GM06990 (cell line): ENCODE measurements around the gene SETMAR.

Source experiments
- DNase-seq: peaks from one replicate; pipeline ENCODE4 v3.0.0-alpha.2; 2011; ENCODE audit not compliant: insufficient read length; ENCODE audit errors: extremely low read depth
- H3K27me3 ChIP-seq: replicated peaks from 2 replicates; pipeline ENCODE4 v1.6.0; 2011; ENCODE audit warnings: low read length; ENCODE audit not compliant: control insufficient read depth, insufficient read depth
- H3K36me3 ChIP-seq: 2 replicates; pipeline ENCODE4 v1.5.1; 2011; ENCODE audit warnings: low read length; ENCODE audit not compliant: control insufficient read depth, insufficient read depth
- H3K4me3 ChIP-seq: replicated peaks from 2 replicates; pipeline ENCODE4 v1.5.1; 2011; ENCODE audit warnings: low read depth, mild to moderate bottlenecking, control low read depth, low read length
- CTCF ChIP-seq: IDR thresholded peaks from 2 replicates; pipeline ENCODE4 v1.5.1; 2011; ENCODE audit warnings: low read length, control low read depth, mild to moderate bottlenecking, inconsistent platforms; ENCODE audit not compliant: insufficient read depth, poor library complexity, severe bottlenecking

SETMAR gene

GRCh38 chr3:4341336-4341675 lies 38.1 kb downstream of the SETMAR start:
- Histone ChIP-seq H3K36me3 (no peaks in the 10 kb centered on the region), H3K27me3 (no peaks in the 10 kb centered on the region), H3K4me3 (no peak overlapping the region)
- no peak for TF ChIP-seq CTCF
- DNase-seq, result no peak

DNA sequence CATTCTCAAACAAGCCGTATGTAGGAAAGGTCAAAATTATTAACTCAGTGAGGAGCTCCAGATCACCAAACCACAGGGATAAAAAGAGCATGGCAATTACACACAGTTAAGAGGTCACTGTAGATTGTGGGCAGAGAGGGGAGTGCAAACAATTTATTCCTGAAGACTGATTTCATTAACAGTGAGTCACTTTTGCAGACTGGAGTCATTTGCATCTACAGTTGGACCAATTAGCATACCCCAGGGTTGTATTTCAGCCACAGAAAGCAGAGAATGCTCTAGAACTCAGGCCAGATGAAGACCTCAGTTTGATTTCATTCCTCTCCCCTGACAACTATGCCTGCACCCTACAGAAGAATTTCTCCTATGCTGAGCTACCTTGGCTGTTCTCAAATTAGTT lies 40.1 kb downstream of the SETMAR start:
- no peak for TF ChIP-seq CTCF
- no peaks in the 10 kb centered on the region for H3K36me3 ChIP-seq
- no peak overlapping the region for H3K4me3 ChIP-seq
- no peaks in the 10 kb centered on the region for H3K27me3 ChIP-seq
- DNase-seq, result no peak

GRCh38 chr3:4350789-4351163 lies 47.6 kb downstream of the SETMAR start:
- peak; percentile 68 for TF ChIP-seq CTCF
- no peaks in the 10 kb centered on the region for H3K27me3 ChIP-seq
- peak overlapping the region; percentile 36 for H3K4me3 ChIP-seq
- no peak for DNase-seq
- no peaks in the 10 kb centered on the region for H3K36me3 ChIP-seq

DNA sequence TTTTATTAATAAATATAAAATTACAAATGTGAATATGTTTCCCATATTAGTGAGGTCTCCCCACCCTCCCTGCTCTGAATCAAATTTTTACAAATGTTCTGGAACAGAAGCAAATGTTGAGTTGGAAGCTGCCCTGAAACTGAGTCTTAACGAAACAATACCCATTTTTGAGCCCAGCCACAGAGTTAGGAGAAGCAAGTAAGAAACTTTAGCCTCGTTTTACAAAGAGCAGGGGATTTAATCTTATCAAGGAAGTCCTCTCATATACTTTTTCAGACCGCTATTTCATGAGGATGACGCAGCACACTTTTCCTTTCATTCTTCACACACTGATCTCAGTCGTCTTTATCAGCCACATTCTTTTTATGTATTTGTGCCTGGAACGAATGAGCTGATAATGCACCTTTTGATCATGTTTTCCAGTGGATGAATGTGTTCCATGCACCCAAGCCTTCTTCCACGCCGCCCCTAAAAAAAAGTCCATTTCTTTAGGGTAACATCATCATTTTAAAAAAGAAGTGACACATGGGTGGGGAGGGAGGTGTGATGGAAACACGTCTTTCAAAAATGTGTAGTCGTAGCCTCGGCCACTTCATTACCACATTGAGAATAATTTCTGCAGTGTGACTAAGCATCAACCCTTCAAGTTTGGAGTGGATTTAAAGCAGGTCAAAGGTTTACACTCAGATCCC lies 48.1 kb downstream of the SETMAR start:
- H3K27me3 ChIP-seq, result no peaks in the 10 kb centered on the region
- no peak for DNase-seq
- peak overlapping the region; percentile 36 for H3K4me3 ChIP-seq
- H3K36me3 ChIP-seq, result no peaks in the 10 kb centered on the region
- no peak for TF ChIP-seq CTCF

GRCh38 chr3:4351872-4352271 lies 48.7 kb downstream of the SETMAR start:
- Histone ChIP-seq H3K27me3 (no peaks in the 10 kb centered on the region), H3K36me3 (no peaks in the 10 kb centered on the region), H3K4me3 (no peak overlapping the region)
- TF ChIP-seq CTCF, result no peak
- no peak for DNase-seq

GRCh38 chr3:4355401-4356219 lies 52.4 kb downstream of the SETMAR start:
- no peaks in the 10 kb centered on the region for H3K36me3 ChIP-seq
- TF ChIP-seq CTCF, result no peak
- H3K4me3 ChIP-seq, result no peak overlapping the region
- DNase-seq, result no peak
- H3K27me3 ChIP-seq, result no peaks in the 10 kb centered on the region
